Small intestine (tissue), 7 donors: ENCODE data around the gene SERGEF. TPM values are rescaled to one million over a fixed set of nuclear protein-coding genes. Genes with fewer than 3 reads are reported as not detected.

Experiments used
- DNase-seq, 2 donors: peaks; one replicate each; pipeline versions ENCODE4 v3.0.0 to v3.0.0-alpha.2; 2013
- FAIRE-seq: peaks from 2 replicates; lab custom pipeline; 2012; peaks lifted over from hg19 to GRCh38; lab: Jason Lieb, UNC
- H3K27ac ChIP-seq, 3 donors: one replicate each; pipeline ENCODE4 v1.5.1; 2013; ENCODE audit warnings: low read length in 2 of 3, mild to moderate bottlenecking in 2 of 3, control low read depth in 1 of 3, inconsistent platforms in 1 of 3, low read depth in 1 of 3, moderate library complexity in 1 of 3
- H3K27me3 ChIP-seq, 3 donors: one replicate each; pipeline ENCODE4 v1.6.1; 2013; ENCODE audit warnings: low read length in 3 of 3, inconsistent platforms in 1 of 3; ENCODE audit not compliant: control insufficient read depth in 3 of 3, insufficient read depth in 3 of 3
- H3K36me3 ChIP-seq, 3 donors: one replicate each; pipeline ENCODE4 v1.6.1; 2013; ENCODE audit warnings: low read length in 3 of 3, inconsistent platforms in 1 of 3, low read depth in 1 of 3, mild to moderate bottlenecking in 1 of 3, moderate library complexity in 1 of 3; ENCODE audit not compliant: control insufficient read depth in 3 of 3, insufficient read depth in 2 of 3
- H3K4me1 ChIP-seq, 3 donors: one replicate each; pipeline ENCODE4 v1.6.1; 2013; ENCODE audit warnings: low read length in 2 of 3, inconsistent platforms in 1 of 3, low read depth in 1 of 3, mild to moderate bottlenecking in 1 of 3, moderate library complexity in 1 of 3; ENCODE audit not compliant: control insufficient read depth in 3 of 3, insufficient read depth in 2 of 3
- H3K4me3 ChIP-seq, 3 donors: one replicate each; pipeline ENCODE4 v1.5.1; 2013; ENCODE audit warnings: low read length in 3 of 3, control low read depth in 1 of 3, inconsistent platforms in 1 of 3, low read depth in 1 of 3, mild to moderate bottlenecking in 1 of 3, moderate library complexity in 1 of 3
- H3K9me3 ChIP-seq, 2 donors: one replicate each; pipeline ENCODE4 v1.6.1; 2013; ENCODE audit warnings: low read depth in 1 of 2, low read length in 1 of 2; ENCODE audit not compliant: control insufficient read depth in 2 of 2, insufficient read depth in 1 of 2
- WGBS, 3 donors: extraction: QIAGEN DNeasy Blood & Tissue Kit; methylation state at CpG; one replicate each; pipeline ENCODE4 v1.1.7; 2013; 5-methylcytosine and 5-hydroxymethylcytosine counted together
- polyA plus RNA-seq, 4 donors: library from polyadenylated mRNA; stranded (reverse) in 3 of 4; unstranded in 1 of 4; fragments of 200-250 nt in 3 of 4; fragments of 120-200 nt in 1 of 4; gene quantifications; one replicate each; pipeline versions ENCODE4 v1.2.1 to v1.2.3, GENCODE V29; 2013
- donor health status: healthy with polysubstance abuse.
- donor health status: control.
- donor health status: control.
- donor health status: Bipolar disorder and iron deficiency.
- donor health status: healthy.

Gene SERGEF
- polyA plus RNA-seq, 4 donors: 19.2 to 31.1 (median 27.0) TPM

DNA sequence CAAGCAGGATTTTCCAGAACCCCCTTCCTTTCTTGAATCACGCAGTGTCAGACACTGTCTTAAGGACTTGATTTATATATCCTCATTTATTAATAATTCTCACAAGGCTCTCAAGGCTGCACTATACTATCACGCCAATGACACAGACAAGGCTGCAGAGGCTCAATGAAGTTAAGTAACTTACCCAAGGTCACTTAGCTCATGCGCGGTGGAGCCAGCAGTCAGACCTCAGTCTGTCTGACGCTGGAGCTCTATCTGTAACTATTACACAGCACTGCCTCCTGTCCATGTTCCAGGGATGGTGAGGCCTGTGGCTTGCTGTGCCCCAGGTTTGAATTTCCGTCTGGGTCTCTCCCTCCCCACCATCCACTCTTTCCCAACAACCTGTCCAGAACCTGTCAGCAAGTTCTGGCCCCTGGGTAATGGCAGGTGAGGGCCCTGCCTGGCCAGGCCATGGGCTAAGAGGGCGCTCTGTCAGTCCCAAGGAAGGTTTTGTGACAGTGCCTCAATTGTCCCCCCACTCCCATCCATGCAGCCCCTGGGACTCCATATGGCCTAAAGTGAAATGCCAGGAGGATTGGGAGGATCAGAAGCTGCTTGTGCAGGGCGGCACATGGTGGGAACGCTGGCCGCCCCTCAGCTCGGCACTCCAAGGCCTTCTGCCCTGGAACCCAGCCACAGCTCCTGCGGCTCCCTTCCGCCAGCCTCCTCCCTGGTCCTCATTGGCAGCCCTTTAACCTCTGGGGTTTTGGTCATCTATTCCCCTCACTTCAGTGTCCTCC lies 269.6 kb downstream of the SERGEF start:
- Histone ChIP-seq H3K27me3 (peaks cover 0 to 22% (median 10%) of the 10 kb centered on the region in 3 donors), H3K36me3 (no peaks in the 10 kb centered on the region), H3K9me3 (no peaks in the 10 kb centered on the region), H3K27ac (no peak overlapping the region), H3K4me1 (no peaks in the 10 kb centered on the region), H3K4me3 (no peak overlapping the region)
- FAIRE-seq (no peak), DNase-seq (no peak)
- WGBS, 3 donors: 83 to 84% (median 84%) methylated on average over 13 of the region's 13 CpGs

DNA sequence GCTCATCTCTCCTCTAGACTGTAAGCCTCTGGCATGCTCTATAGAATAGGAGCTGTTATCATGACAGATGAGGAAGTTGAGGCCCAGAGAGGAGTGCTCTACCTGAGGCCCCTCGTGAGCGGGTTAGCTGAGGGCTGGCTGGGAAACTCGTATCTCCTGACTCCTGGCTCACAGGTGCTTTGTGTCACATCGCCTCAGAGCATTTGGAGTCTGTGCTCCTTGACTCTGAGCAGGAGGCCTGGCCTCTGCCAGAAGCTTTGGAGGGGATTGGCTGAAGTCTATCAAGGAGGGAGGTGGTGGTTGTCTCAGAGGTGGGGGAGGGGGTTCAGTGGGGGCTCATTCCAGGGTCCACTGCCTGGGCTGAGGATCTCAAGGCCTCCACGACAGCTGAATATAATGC lies 270.8 kb downstream of the SERGEF start:
- no peak for FAIRE-seq
- H3K27me3 ChIP-seq: peaks cover 0 to 31% (median 19%) of the 10 kb centered on the region in 3 donors
- 73 to 83% (median 78%) methylated on average over 5 of the region's 5 CpGs for WGBS, 3 donors

GRCh38 chr11:17741487-17741886 lies 271.4 kb downstream of the SERGEF start:
- Histone ChIP-seq H3K4me3 (no peak overlapping the region), H3K27me3 (peaks cover under 1 to 36% (median 25%) of the 10 kb centered on the region in 3 donors), H3K4me1 (no peaks in the 10 kb centered on the region), H3K27ac (no peak overlapping the region), H3K9me3 (no peaks in the 10 kb centered on the region), H3K36me3 (no peaks in the 10 kb centered on the region)
- no peak for FAIRE-seq
- WGBS, 3 donors: 86 to 90% (median 88%) methylated on average over 10 of the region's 10 CpGs
- no peak for DNase-seq

More for the DNA sequence above, 270.8 kb downstream of the SERGEF start:
- Histone ChIP-seq H3K27ac (no peak overlapping the region), H3K36me3 (no peaks in the 10 kb centered on the region), H3K9me3 (no peaks in the 10 kb centered on the region), H3K4me3 (no peak overlapping the region), H3K4me1 (no peaks in the 10 kb centered on the region)
- DNase-seq: no peak

DNA sequence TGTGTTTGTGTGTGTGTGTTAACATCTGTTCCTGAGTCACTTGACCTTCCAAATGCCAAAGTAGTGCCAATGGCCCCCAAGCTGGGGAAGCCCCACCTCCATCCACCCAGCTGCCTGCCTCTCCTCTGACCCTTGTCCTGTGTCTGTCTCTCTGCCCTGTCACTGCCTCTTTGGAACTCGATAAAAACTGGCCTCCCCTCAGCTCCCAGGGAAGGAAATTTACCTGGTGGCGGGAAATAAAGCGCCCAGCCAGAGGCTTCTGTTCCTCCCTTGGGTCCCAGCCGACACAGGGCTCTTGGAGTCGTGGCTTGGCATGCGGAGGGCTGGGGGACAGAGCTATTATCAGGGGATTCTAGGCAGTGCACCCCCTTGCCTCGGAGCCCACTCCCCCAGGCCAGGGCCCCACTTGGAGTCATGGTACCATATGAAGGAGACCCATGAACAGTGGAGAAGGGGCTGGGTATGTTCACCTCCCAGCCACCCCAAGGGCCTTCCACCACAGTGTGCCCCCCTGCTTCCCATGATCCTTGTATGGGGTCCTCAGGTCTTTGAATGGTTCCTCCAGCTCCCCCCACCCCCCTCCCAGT lies 272.1 kb downstream of the SERGEF start:
- 35 to 59% (median 45%) methylated on average over 7 of the region's 7 CpGs for WGBS, 3 donors
- Histone ChIP-seq H3K4me3 (no peak overlapping the region), H3K27ac (no peak overlapping the region), H3K36me3 (no peaks in the 10 kb centered on the region), H3K27me3 (peaks cover 8 to 43% (median 31%) of the 10 kb centered on the region in 3 donors), H3K9me3 (no peaks in the 10 kb centered on the region), H3K4me1 (no peaks in the 10 kb centered on the region)
- peak in 1 of 2 donors; percentile 14 for DNase-seq
- no peak for FAIRE-seq

- FAIRE-seq: no peak
- Histone ChIP-seq H3K27ac (no peak overlapping the region), H3K27me3 (peaks cover 10 to 47% (median 31%) of the 10 kb centered on the region in 3 donors), H3K4me1 (no peaks in the 10 kb centered on the region), H3K9me3 (no peaks in the 10 kb centered on the region), H3K4me3 (no peak overlapping the region), H3K36me3 (no peaks in the 10 kb centered on the region)
- 57 to 73% (median 68%) methylated on average over 6 of the region's 6 CpGs for WGBS, 3 donors
- DNase-seq: no peak
These were observed 272.9 kb downstream of the SERGEF start for GRCh38 chr11:17739945-17740338.

DNA sequence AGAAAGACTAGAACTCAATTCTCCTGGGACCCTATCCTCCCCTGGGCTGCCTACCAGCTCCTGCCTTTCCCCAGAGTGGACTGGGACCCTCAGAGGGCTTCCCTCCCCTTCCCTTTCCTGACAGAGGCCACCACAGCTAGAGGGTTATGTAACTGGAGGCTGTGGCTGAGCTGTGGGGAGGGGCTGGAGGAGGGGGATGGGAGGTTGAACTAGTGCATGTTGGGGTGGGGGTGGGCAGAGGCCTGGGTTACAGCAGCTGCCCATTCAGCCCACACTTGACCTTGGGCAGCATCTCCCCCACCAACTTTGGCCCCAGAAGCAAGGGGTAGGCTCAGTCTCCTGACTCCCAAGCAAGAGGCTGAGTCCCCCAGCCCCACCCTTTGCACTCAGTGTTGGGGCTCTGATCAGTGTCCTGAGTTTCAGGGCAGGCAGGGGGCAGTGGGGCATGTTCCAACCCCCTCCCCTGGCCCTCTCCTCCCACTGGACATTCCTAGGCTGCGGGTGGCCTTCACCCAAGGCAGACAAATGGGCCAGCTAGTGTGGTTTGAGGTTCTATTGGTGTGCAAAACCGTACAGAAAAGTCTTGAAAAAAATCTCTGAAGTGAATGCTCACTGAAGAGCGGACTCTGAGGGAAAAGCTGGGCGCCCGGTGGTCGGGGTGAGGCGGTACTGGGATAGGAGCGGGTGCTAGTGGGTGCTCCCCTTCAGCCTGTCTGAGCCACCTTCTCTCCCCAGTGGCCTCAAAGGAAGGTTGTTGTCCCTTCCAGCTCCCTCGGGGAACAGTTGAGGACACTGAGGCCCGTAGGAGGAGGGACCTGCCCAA lies 274.5 kb downstream of the SERGEF start:
- no peak overlapping the region for H3K27ac ChIP-seq
- DNase-seq (no peak), FAIRE-seq (no peak)
- H3K4me1 ChIP-seq: peaks cover 0 to 4% (median 0%) of the 10 kb centered on the region in 3 donors
- H3K27me3 ChIP-seq: peaks cover 10 to 55% (median 40%) of the 10 kb centered on the region in 3 donors
- no peaks in the 10 kb centered on the region for H3K9me3 ChIP-seq
- no peak overlapping the region for H3K4me3 ChIP-seq
- 42 to 52% (median 44%) methylated on average over 10 of the region's 10 CpGs for WGBS, 3 donors
- H3K36me3 ChIP-seq: no peaks in the 10 kb centered on the region

Other genes with a start within 250 kb of the SERGEF start
- 10 to 100 TPM in 1 of 4 donors, 1 to 10 TPM in 3; 1.3 to 45.3 (median 2.5) TPM for gene TPH1, start 33.2 kb upstream of the SERGEF start, polyA plus RNA-seq
- 10 to 100 TPM in 3 of 4 donors, 1 to 10 TPM in 1; 10.0 to 21.9 (median 12.1) TPM for gene SAAL1, start 93.0 kb upstream of the SERGEF start, polyA plus RNA-seq
- not detected for gene MRGPRX3, start 119.5 kb upstream of the SERGEF start, polyA plus RNA-seq
- gene MRGPRX4, start 159.8 kb upstream of the SERGEF start, polyA plus RNA-seq: not detected
- gene SAA4, start 223.8 kb upstream of the SERGEF start, polyA plus RNA-seq: under 1 TPM in 1 of 4 donors, not detected in 3; 0.15 TPM
- 1 to 10 TPM in 3 of 4 donors, not detected in 1; 1.1 to 9.2 (median 4.9) TPM for gene SAA2, start 235.6 kb upstream of the SERGEF start, polyA plus RNA-seq